Right atrium auricular region (tissue), 2 donors: ENCODE results near the gene UBE2G2. TPM values are rescaled to one million over a fixed set of nuclear protein-coding genes. Genes with fewer than 3 reads are reported as not detected.

Experiments used
- DNase-seq: peaks from one replicate; pipeline ENCODE4 v3.0.0-alpha.2; 2019; ENCODE audit warnings: low spot score
- H3K27ac ChIP-seq, 2 donors: fragments of 200-600 bp; sonication (generic); 1 replicate in 1 of 2; 2 replicates in 1 of 2; pipeline ENCODE4 v1.5.1; 2016 to 2019
- H3K27me3 ChIP-seq, 2 donors: fragments of 200-600 bp; sonication (generic); one replicate each; pipeline versions ENCODE4 v1.5.1 to v1.6.0; 2017 to 2019
- H3K36me3 ChIP-seq: fragments of 200-600 bp; sonication (generic); one replicate; pipeline ENCODE4 v1.5.1; 2016
- H3K4me1 ChIP-seq, 2 donors: fragments of 200-600 bp; sonication (generic); one replicate each; pipeline versions ENCODE4 v1.5.1 to v1.6.0; 2017 to 2019
- H3K4me3 ChIP-seq, 2 donors: fragments of 200-600 bp; sonication (generic); 1 replicate in 1 of 2; 2 replicates in 1 of 2; pipeline ENCODE4 v1.5.1; 2017 to 2019; ENCODE audit warnings: mild to moderate bottlenecking in 1 of 2, moderate library complexity in 1 of 2
- H3K9me3 ChIP-seq, 2 donors: fragments of 200-600 bp; sonication (generic); one replicate each; pipeline ENCODE4 v1.5.1; 2019
- CTCF ChIP-seq, 2 donors: fragments of 200-600 bp; sonication (generic); IDR thresholded peaks; one replicate each; pipeline ENCODE4 v1.5.1; 2019; ENCODE audit warnings: antibody characterized with exemption in 2 of 2
- total RNA-seq, 2 donors: library from RNA; depleted of rRNA; stranded (reverse); fragments of >200 nt; gene quantifications; one replicate each; pipeline ENCODE4 v1.1.0, GENCODE V29; 2016

UBE2G2 gene
- total RNA-seq, 2 donors from 2014 or later, result 47.5 to 52.5 TPM

- H3K4me3 ChIP-seq, result no peak overlapping the region
- no peaks in the 10 kb centered on the region for H3K27me3 ChIP-seq
- no peaks in the 10 kb centered on the region for H3K36me3 ChIP-seq
- no peak for DNase-seq
- peaks cover 5 to 22% of the 10 kb centered on the region in 2 donors for H3K9me3 ChIP-seq
- no peak overlapping the region for H3K27ac ChIP-seq
- H3K4me1 ChIP-seq, result no peaks in the 10 kb centered on the region
- no peak for TF ChIP-seq CTCF (IDR thresholded peaks at IDR 0.05)
Measured at GRCh38 chr21:44828362-44829056, 26.9 kb upstream of the UBE2G2 start.

GRCh38 chr21:44823179-44823660 is 21.6 kb upstream of the UBE2G2 start:
- H3K27me3 ChIP-seq, result no peaks in the 10 kb centered on the region
- peaks cover 0 to 30% of the 10 kb centered on the region in 2 donors for H3K9me3 ChIP-seq
- H3K36me3 ChIP-seq, result no peaks in the 10 kb centered on the region
- no peak for TF ChIP-seq CTCF (IDR thresholded peaks at IDR 0.05)
- H3K27ac ChIP-seq, result no peak overlapping the region
- H3K4me3 ChIP-seq, result no peak overlapping the region
- DNase-seq, result no peak
- H3K4me1 ChIP-seq, result peaks cover 0 to 7% of the 10 kb centered on the region in 2 donors

GRCh38 chr21:44822484-44823178 is 21.0 kb upstream of the UBE2G2 start:
- Histone ChIP-seq H3K27me3 (no peaks in the 10 kb centered on the region), H3K4me3 (no peak overlapping the region), H3K36me3 (no peaks in the 10 kb centered on the region), H3K9me3 (peaks cover 0 to 24% of the 10 kb centered on the region in 2 donors), H3K4me1 (peaks cover 0 to 8% of the 10 kb centered on the region in 2 donors), H3K27ac (no peak overlapping the region)
- TF ChIP-seq CTCF (IDR thresholded peaks at IDR 0.05), result no peak
- DNase-seq, result no peak

- H3K4me1 ChIP-seq, result peaks cover 0 to 24% of the 10 kb centered on the region in 2 donors
- no peak for TF ChIP-seq CTCF (IDR thresholded peaks at IDR 0.05)
- no peak for DNase-seq
- H3K36me3 ChIP-seq, result no peaks in the 10 kb centered on the region
- H3K9me3 ChIP-seq, result peaks cover 0 to 20% of the 10 kb centered on the region in 2 donors
- H3K27me3 ChIP-seq, result no peaks in the 10 kb centered on the region
- H3K27ac ChIP-seq, result no peak overlapping the region
- H3K4me3 ChIP-seq, result no peak overlapping the region
Measured at GRCh38 chr21:44820851-44821250, 19.2 kb upstream of the UBE2G2 start.

GRCh38 chr21:44819283-44820243 is 17.9 kb upstream of the UBE2G2 start:
- Histone ChIP-seq H3K27ac (no peak overlapping the region), H3K4me1 (peaks cover 0 to 37% of the 10 kb centered on the region in 2 donors)
- no peak for DNase-seq

More at GRCh38 chr21:44819283-44820243, 17.9 kb upstream of the UBE2G2 start:
- TF ChIP-seq CTCF (IDR thresholded peaks at IDR 0.05), result no peak
- no peaks in the 10 kb centered on the region for H3K36me3 ChIP-seq
- no peak overlapping the region for H3K4me3 ChIP-seq
- peaks cover 0 to 20% of the 10 kb centered on the region in 2 donors for H3K9me3 ChIP-seq
- H3K27me3 ChIP-seq, result no peaks in the 10 kb centered on the region
